GM18511 (cell line): Measurements from ENCODE around the gene PGBD2.
"Not testable (repeated sequence)": the region's sequence is repeated elsewhere in the genome, so short reads cannot be mapped to it uniquely, and the experiment has no call there.

ENCODE experiments used
- ATAC-seq: cut with Tn5 transposase; IDR thresholded peaks from one replicate; pipeline ENCODE4 v1.9.1; 2021; ENCODE audit warnings: mild to moderate bottlenecking, moderate library complexity; ENCODE audit not compliant: unreplicated experiment

The PGBD2 gene

GRCh38 chr1:248906009-248906752 lies at the start of gene PGBD2:
Gene PGBD2, plus strand, starts transcription at chr1:248906235. Its CDS starts 7,628 bp downstream, at chr1:248913863.
- peak; percentile 92 for ATAC-seq

GRCh38 chr1:248857201-248857600 lies 48.8 kb upstream of the PGBD2 start:
- no peak for ATAC-seq

- ATAC-seq = no peak
Measured at GRCh38 chr1:248857749-248858095, 48.3 kb upstream of the PGBD2 start.

GRCh38 chr1:248858096-248858890 lies 47.7 kb upstream of the PGBD2 start:
- peak; percentile 57 for ATAC-seq

GRCh38 chr1:248858891-248859889 lies 46.8 kb upstream of the PGBD2 start, which contains the start of gene ZNF692:
Gene ZNF692, minus strand, starts transcription at chr1:248859085. Its CDS starts 776 bp downstream, at chr1:248858309.
- ATAC-seq = peak; percentile 75

GRCh38 chr1:248860007-248860406 lies 46.0 kb upstream of the PGBD2 start:
- no peak for ATAC-seq

GRCh38 chr1:248861616-248862015 lies 44.4 kb upstream of the PGBD2 start:
- ATAC-seq = no peak

GRCh38 chr1:248862695-248862997 lies 43.4 kb upstream of the PGBD2 start:
- ATAC-seq = peak; percentile 14

GRCh38 chr1:248862998-248863881 lies 42.8 kb upstream of the PGBD2 start:
- peak; percentile 67 for ATAC-seq

- ATAC-seq = no peak
Measured at GRCh38 chr1:248871837-248872401, 34.1 kb upstream of the PGBD2 start.

- ATAC-seq = peak; percentile 53
Measured at GRCh38 chr1:248872752-248873408, 33.2 kb upstream of the PGBD2 start.

GRCh38 chr1:248873409-248873992 lies 32.5 kb upstream of the PGBD2 start:
- peak; percentile 84 for ATAC-seq

- peak; percentile 73 for ATAC-seq
Measured at GRCh38 chr1:248873993-248874533, 32.0 kb upstream of the PGBD2 start.

- ATAC-seq = no peak
Measured at GRCh38 chr1:248881261-248881660, 24.8 kb upstream of the PGBD2 start.

- ATAC-seq = not testable (repeated sequence)
Measured at GRCh38 chr1:248882427-248882826, 23.6 kb upstream of the PGBD2 start.

- no peak for ATAC-seq
Measured at GRCh38 chr1:248884632-248885295, 21.3 kb upstream of the PGBD2 start.

- ATAC-seq = no peak
Measured at GRCh38 chr1:248885646-248886045, 20.4 kb upstream of the PGBD2 start.
